Gastroesophageal sphincter (tissue), 4 donors: ENCODE data around the gene ESRRA. TPM values are rescaled to one million over a fixed set of nuclear protein-coding genes. Genes with fewer than 3 reads are reported as not detected.

Experiments
- ATAC-seq: fragments of 150-250 bp; one replicate; pipeline ENCODE4 v1.9.1; 2016; ENCODE audit warnings: mild to moderate bottlenecking, moderate library complexity
- H3K27ac ChIP-seq, 4 donors: fragments of 200-600 bp; sonication (generic) in 3 of 4; 1 replicate in 3 of 4; 2 replicates in 1 of 4; pipeline ENCODE4 v1.5.1; 2016 to 2019
- H3K27me3 ChIP-seq: fragments of 200-600 bp; sonication (generic); one replicate; pipeline ENCODE4 v1.5.1; 2019
- H3K36me3 ChIP-seq, 2 donors: fragments of 200-600 bp; sonication (generic); one replicate each; pipeline ENCODE4 v1.5.1; 2019; ENCODE audit warnings: control low read depth in 1 of 2
- H3K4me1 ChIP-seq, 3 donors: fragments of 200-600 bp; sonication (generic); 1 replicate in 2 of 3; 2 replicates in 1 of 3; pipeline ENCODE4 v1.5.1; 2016 to 2019; ENCODE audit warnings: control low read depth in 2 of 3
- H3K4me3 ChIP-seq, 2 donors: fragments of 200-600 bp; sonication (generic); one replicate each; pipeline ENCODE4 v1.5.1; 2019; ENCODE audit warnings: mild to moderate bottlenecking in 1 of 2, moderate library complexity in 1 of 2
- H3K9me3 ChIP-seq, 3 donors: fragments of 200-600 bp; sonication (generic); one replicate each; pipeline ENCODE4 v1.5.1; 2017 to 2019; ENCODE audit warnings: control low read depth in 2 of 3
- CTCF ChIP-seq, 4 experiments: fragments of 200-600 bp in 2 of 4; fragments of 450-650 bp in 2 of 4; sonication (generic) in 1 of 4; IDR thresholded peaks; one replicate each; pipeline ENCODE4 v1.5.1; 2017 to 2019; ENCODE audit warnings: antibody characterized with exemption in 4 of 4, mild to moderate bottlenecking in 2 of 4, moderate library complexity in 2 of 4
- EP300 ChIP-seq: sonication (generic); formaldehyde crosslinking; IDR thresholded peaks from one replicate; pipeline ENCODE4 v1.6.1; 2017; ENCODE audit warnings: antibody characterized with exemption, mild to moderate bottlenecking
- POLR2A ChIP-seq, 2 donors: fragments of 450-650 bp; IDR thresholded peaks; one replicate each; pipeline ENCODE4 v1.6.1; 2017; ENCODE audit warnings: antibody characterized with exemption in 2 of 2, mild to moderate bottlenecking in 2 of 2, moderate library complexity in 1 of 2
- POLR2AphosphoS5 ChIP-seq: sonication (generic); formaldehyde crosslinking; IDR thresholded peaks from one replicate; pipeline ENCODE4 v1.6.1; 2017; ENCODE audit warnings: antibody characterized with exemption
- WGBS, 2 donors: methylation state at CpG; one replicate each; pipeline ENCODE4 v1.1.5; 2018; ENCODE audit warnings: low coverage in 1 of 2; 5-methylcytosine and 5-hydroxymethylcytosine counted together
- total RNA-seq, 4 donors: library from RNA; depleted of rRNA; stranded (reverse); fragments of >200 nt; gene quantifications; one replicate each; pipeline ENCODE4 v1.1.0, GENCODE V29; 2016

The ESRRA gene
- total RNA-seq, 4 donors from 2014 or later: 39.8 to 77.1 (median 71.2) TPM

GRCh38 chr11:64351136-64351631, 45.9 kb downstream of the ESRRA start:
- Histone ChIP-seq H3K4me1 (peaks cover 0 to 19% (median 4%) of the 10 kb centered on the region in 3 donors), H3K27ac (no peak overlapping the region), H3K9me3 (no peaks in the 10 kb centered on the region), H3K27me3 (no peaks in the 10 kb centered on the region), H3K36me3 (no peaks in the 10 kb centered on the region), H3K4me3 (no peak overlapping the region)
- no peak for ATAC-seq
- TF ChIP-seq POLR2AphosphoS5: no peak
- no peak for TF ChIP-seq EP300
- TF ChIP-seq CTCF (IDR thresholded peaks at IDR 0.05): no peak
- 81 to 100% methylated on average over 2 to 5 of the region's 18 CpGs for WGBS, 2 donors

DNA sequence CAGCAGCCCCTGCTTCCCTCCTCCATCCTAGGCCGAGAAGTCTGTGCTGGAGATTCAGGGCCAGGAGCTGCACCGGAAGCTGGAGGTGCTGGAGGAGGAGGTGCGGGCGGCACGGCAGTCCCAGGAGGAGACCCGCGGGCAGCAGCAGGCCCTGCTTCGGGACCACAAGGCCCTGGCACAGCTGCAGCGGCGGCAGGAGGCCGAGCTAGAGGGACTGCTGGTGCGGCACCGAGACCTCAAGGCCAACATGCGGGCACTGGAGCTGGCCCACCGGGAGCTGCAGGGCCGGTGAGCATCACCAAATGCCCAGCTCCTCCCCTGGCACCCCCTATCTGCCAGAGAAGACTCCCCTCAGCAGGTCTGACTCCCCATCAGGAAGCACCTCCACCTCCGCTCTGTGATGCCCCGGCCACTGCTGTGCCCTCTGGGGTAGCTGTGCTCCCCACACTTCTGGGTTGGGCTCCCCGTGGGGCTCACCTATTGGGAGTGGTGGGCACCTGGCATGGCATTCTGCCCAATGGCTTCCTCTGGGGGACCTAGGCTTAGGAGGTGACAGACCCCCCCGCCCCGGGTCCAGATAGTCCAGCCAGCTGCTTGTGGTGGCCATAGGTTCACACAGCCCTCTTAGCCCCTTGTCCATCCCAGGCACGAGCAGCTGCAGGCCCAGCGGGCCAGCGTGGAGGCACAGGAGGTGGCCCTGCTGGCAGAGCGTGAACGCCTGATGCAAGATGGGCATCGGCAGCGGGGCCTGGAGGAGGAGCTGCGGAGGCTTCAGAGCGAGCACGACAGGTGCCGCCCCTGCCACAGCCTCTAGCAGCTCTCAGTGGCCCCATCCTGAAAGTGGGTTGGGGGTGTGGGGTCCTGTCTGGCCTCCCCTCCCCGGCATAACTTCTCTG, 47.0 kb downstream of the ESRRA start:
- ATAC-seq: no peak
- Histone ChIP-seq H3K4me3 (no peak overlapping the region), H3K9me3 (no peaks in the 10 kb centered on the region), H3K27ac (no peak overlapping the region), H3K27me3 (no peaks in the 10 kb centered on the region), H3K36me3 (no peaks in the 10 kb centered on the region), H3K4me1 (peaks cover 0 to 23% (median 4%) of the 10 kb centered on the region in 3 donors)
- TF ChIP-seq CTCF (IDR thresholded peaks at IDR 0.05) (no peak), EP300 (no peak)
- no CpG with 5 or more reads among the region's 33 CpGs for WGBS, 2 donors

GRCh38 chr11:64352995-64353714, 47.8 kb downstream of the ESRRA start:
- ATAC-seq: no peak
- H3K27me3 ChIP-seq: no peaks in the 10 kb centered on the region
- H3K4me1 ChIP-seq: peaks cover 0 to 31% (median 9%) of the 10 kb centered on the region in 3 donors
- H3K27ac ChIP-seq: no peak overlapping the region
- WGBS, 2 donors: 77% methylated on average over 6 of the region's 34 CpGs; no CpG with 5 or more reads in 1 of the 2 donors
- no peaks in the 10 kb centered on the region for H3K9me3 ChIP-seq
- TF ChIP-seq POLR2A (IDR thresholded peaks at IDR 0.05) (no peak), CTCF (IDR thresholded peaks at IDR 0.05) (no peak), EP300 (no peak), POLR2AphosphoS5 (no peak)
- no peaks in the 10 kb centered on the region for H3K36me3 ChIP-seq
- H3K4me3 ChIP-seq: no peak overlapping the region

GRCh38 chr11:64353715-64354506, 48.6 kb downstream of the ESRRA start:
- no peaks in the 10 kb centered on the region for H3K36me3 ChIP-seq
- H3K4me3 ChIP-seq: no peak overlapping the region
- TF ChIP-seq POLR2A (IDR thresholded peaks at IDR 0.05): no peak
- TF ChIP-seq CTCF (IDR thresholded peaks at IDR 0.05): no peak
- TF ChIP-seq EP300: no peak
- TF ChIP-seq POLR2AphosphoS5: no peak
- ATAC-seq: no peak
- H3K27ac ChIP-seq: no peak overlapping the region
- peaks cover 0 to 37% (median 13%) of the 10 kb centered on the region in 3 donors for H3K4me1 ChIP-seq
- no peaks in the 10 kb centered on the region for H3K27me3 ChIP-seq
- no peaks in the 10 kb centered on the region for H3K9me3 ChIP-seq
- WGBS, 2 donors: no CpG with 5 or more reads among the region's 20 CpGs
